Measurements from ENCODE around the gene LRRTM4. TPM values are rescaled to one million over a fixed set of nuclear protein-coding genes. Genes with fewer than 3 reads are reported as not detected.

Gene LRRTM4
- total and polyA plus RNA-seq, 2 of the 13 experiments (the other 11 are each of a cell fraction or from before 2014, with no cell fraction given): 1.2 TPM

- Histone ChIP-seq H3K36me3 (replicated peaks in 1 of 2; ENCODE audit: control insufficient read depth in 1 of 2, insufficient read depth in 2 of 2, low read length in 2 of 2) (no peaks in the 10 kb centered on the region), H3K4me2 (ENCODE audit: low read depth, low read length) (no peak overlapping the region), H3K4me1 (ENCODE audit: insufficient read depth, low read length) (no peaks in the 10 kb centered on the region), H4K20me1 (ENCODE audit: insufficient read depth, low read length) (no peaks in the 10 kb centered on the region), H3K9me3 (ENCODE audit: low read length) (no peaks in the 10 kb centered on the region), H3K27me3 (ENCODE audit: control insufficient read depth in 1 of 2, insufficient read depth in 2 of 2, low read length in 2 of 2) (no peaks in the 10 kb centered on the region), H2AFZ (ENCODE audit: low read length) (no peak overlapping the region), H3K9ac (ENCODE audit: insufficient read depth, low read depth, low read length) (no peak overlapping the region), H3K79me2 (ENCODE audit: insufficient read depth, low read length) (no peaks in the 10 kb centered on the region), H3K4me3 (replicated peaks in 1 of 3; ENCODE audit: insufficient read depth in 1 of 3, low read depth in 2 of 3, low read length in 3 of 3) (no peak overlapping the region), H3K27ac (ENCODE audit: extremely low read length, insufficient read depth, low read length) (no peak overlapping the region)
- BruUV-seq (replicated peaks): no TSS peak
- intact Hi-C loops (cut with micrococcal nuclease; ENCODE audit: unreplicated experiment): no loop called here
- no peak for TF ChIP-seq ZNF709 (CRISPR knock-in tag; IDR thresholded peaks at IDR 0.05)
- no peak for TF ChIP-seq ZNF256 (CRISPR knock-in tag; conservative IDR thresholded peaks at IDR 0.05)
- no peak for TF ChIP-seq ZNF7 (CRISPR knock-in tag; IDR thresholded peaks at IDR 0.05)
- no peak for TF ChIP-seq ZNF335 (CRISPR knock-in tag; IDR thresholded peaks at IDR 0.05)
- no peak for TF ChIP-seq PBX2 (CRISPR knock-in tag; IDR thresholded peaks at IDR 0.05)
- TF ChIP-seq E2F2 (CRISPR knock-in tag; IDR thresholded peaks at IDR 0.05; ENCODE audit: borderline replicate concordance): no peak
- no peak for TF ChIP-seq ZNF543 (CRISPR knock-in tag; IDR thresholded peaks at IDR 0.05)
- no peak for TF ChIP-seq ZNF580 (CRISPR knock-in tag; IDR thresholded peaks at IDR 0.05; ENCODE audit: borderline replicate concordance, low read depth)
- no peak for TF ChIP-seq HMG20B (CRISPR knock-in tag; conservative IDR thresholded peaks at IDR 0.05)
- no peak for TF ChIP-seq ZNF670 (CRISPR knock-in tag; IDR thresholded peaks at IDR 0.05; ENCODE audit: borderline replicate concordance)
- no peak for TF ChIP-seq FOXM1 (CRISPR knock-in tag; IDR thresholded peaks at IDR 0.05)
- no peak for TF ChIP-seq MYPOP (CRISPR knock-in tag; IDR thresholded peaks at IDR 0.05)
- no peak for ATAC-seq
- ChIA-PET CTCF (ENCODE audit: low intra/inter-chr PET ratio, low total read pairs) (no interaction called here), POLR2A (no interaction called here)
- no peak for FAIRE-seq
- in situ Hi-C loops (cut with HindIII; ENCODE audit: extremely low pct_ligation_motif_present, low pct_unique_long_range_greater_than_20kb): no loop called here
- 24% methylated on average over 3 of the region's 3 CpGs for WGBS (ENCODE audit: low lambda C conversion rate)
- DNase-seq (ENCODE audit: low spot score): no peak
Measured at GRCh38 chr2:77325395-77325794, 196.8 kb downstream of the LRRTM4 start.
